Inflammatory macrophage treated with lipopolysaccharide for 4 hours (primary cell): ENCODE data around the gene CLSTN2.

ENCODE experiments used
- DNase-seq: peaks from one replicate; pipeline ENCODE4 v3.0.0-alpha.2; 2020

The CLSTN2 gene

DNA sequence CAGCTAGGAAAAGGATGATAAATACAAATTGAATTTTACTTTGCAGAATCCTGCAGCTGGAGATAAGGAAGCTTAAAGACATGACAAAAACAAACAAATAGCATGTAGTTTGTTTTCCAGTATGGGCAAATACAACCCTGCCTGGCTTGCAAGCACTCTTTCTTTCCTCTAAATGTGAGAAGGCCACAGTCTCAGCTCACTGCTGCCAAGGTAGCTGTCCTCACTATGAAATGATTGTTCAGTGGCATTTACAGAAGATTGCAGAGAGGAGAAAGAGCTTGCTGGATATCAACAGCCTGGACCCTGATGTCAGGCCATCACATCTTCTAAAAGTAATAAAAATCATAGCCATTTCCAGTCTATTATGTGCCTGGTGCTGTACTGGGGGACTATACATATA is 262.0 kb downstream of the CLSTN2 start:
- no peak for DNase-seq

DNA sequence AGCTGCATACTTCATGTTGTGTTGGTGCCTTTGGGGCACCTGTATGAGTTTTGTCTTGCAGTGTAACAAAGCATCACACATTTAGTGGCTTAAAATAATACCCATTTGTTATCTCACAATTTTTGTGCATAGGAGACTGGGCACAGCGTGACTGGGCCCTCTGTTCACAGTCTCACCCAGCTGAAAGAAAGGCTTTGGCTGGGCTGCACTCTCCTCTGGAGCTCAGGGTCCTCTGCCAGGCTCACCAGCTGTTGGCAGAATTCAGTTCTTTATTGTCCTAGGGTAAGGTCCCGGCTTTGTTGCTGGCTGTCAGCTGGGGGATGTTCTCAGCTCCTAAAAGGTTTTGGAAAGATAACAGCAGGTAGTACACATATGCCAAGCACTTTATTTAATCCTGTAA is 263.3 kb downstream of the CLSTN2 start:
- no peak for DNase-seq

DNA sequence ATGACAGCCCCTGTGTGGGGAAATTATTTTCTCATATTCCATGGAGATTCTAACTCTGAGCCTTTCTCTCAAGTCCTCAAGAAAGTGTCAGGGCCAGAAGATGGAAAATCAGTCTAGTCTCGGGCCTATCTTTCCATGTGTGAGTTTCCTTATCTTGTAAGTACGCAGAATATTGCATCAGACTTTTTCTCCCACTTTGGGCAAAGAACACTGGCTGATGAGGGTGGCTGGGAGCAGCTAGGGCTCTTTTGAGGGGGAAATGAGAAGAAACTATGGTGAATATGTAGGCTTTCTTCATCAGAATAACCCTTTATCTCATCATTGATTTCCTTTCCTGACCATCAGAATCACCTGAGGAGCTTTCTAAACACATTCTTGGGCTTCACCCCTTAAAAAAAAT is 264.0 kb downstream of the CLSTN2 start:
- DNase-seq, result no peak

DNA sequence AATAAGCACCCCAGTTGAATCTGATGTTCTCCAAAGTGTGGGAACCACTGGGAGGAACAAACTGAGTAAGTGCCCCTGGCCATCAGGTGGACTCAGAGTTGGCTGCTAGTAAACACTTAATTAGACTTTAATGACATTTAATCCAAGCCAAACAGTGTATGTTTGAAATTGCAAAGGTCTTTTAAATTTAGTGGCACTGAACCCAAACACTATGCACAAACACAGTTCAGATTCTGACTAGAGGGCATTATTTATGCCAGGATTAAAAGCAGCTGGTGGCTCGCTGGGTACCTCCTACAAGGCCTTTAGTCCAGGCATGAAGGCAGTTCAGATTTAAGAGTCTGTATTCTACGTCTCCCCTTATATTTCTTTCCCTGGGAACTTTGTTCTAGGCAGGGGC is 264.8 kb downstream of the CLSTN2 start:
- no peak for DNase-seq

DNA sequence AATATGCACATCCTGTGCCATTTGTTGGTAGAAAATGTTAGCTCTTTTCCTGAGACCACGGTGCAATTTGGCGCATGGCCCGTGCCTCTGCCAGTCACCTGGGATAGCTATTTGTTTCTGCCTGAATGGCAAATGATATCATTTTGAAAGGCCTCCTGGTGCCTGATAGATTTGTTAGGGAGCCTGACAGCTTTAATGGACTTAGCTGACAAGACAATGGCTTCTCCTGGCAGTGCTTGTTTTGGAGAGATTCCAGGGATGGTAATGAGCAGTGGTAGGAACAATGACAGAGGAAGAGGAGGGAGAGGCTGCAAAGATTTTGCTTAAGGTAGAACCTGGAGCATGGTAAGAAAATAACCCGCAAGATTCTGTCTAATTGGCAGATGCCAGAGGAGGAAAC is 268.5 kb downstream of the CLSTN2 start:
- no peak for DNase-seq

DNA sequence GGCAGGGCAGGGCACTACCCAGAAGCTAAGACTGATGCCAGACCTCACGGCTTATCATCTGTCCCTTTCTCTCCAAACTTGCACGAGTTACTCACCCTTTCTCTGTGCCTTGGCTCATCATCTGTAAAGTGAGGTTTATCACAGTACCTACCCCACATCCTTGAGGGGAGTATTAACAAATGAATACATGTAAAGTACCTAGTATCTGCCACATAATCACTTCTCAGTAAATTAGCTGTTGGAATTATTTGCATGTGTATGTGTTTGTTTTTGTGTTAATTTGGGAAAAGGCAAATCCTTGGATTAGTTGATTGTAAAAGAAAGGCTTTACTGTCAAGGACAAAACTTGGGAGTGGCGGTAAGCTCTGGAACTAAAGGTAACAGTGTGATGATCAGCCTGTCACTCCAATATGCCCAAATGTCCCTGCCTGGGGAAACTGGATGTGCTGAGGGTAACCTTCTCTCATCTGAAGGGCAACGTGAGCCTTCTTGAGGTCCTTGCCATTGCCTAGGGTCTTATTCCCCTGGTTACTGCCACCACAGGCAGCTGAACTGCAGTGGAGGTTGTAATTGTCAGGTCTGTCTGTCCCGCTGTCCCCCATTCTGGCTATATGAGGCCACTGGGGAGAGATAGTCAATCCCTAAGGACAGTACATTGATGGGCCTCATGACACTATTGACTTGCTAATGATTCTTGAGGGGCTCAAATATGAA is 269.4 kb downstream of the CLSTN2 start:
- DNase-seq, result no peak

DNA sequence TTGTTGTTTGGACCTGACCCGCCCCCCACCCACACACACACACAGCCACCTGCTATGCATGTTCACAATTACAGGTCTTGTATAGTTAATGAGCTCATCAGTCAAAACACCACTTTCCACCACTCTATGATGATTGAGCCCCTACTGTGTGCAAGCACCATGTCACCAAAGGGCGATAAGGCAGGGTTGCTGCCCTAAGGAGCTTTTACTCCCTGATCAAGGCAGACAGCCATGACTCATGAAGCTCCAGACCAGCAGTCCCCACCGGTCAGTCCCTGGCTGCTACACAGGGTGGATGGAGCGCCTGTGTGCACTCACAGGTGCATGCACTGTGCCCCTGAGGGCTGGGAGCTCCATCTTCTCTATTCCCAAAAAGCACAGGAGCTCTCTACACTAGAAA is 270.6 kb downstream of the CLSTN2 start:
- no peak for DNase-seq

DNA sequence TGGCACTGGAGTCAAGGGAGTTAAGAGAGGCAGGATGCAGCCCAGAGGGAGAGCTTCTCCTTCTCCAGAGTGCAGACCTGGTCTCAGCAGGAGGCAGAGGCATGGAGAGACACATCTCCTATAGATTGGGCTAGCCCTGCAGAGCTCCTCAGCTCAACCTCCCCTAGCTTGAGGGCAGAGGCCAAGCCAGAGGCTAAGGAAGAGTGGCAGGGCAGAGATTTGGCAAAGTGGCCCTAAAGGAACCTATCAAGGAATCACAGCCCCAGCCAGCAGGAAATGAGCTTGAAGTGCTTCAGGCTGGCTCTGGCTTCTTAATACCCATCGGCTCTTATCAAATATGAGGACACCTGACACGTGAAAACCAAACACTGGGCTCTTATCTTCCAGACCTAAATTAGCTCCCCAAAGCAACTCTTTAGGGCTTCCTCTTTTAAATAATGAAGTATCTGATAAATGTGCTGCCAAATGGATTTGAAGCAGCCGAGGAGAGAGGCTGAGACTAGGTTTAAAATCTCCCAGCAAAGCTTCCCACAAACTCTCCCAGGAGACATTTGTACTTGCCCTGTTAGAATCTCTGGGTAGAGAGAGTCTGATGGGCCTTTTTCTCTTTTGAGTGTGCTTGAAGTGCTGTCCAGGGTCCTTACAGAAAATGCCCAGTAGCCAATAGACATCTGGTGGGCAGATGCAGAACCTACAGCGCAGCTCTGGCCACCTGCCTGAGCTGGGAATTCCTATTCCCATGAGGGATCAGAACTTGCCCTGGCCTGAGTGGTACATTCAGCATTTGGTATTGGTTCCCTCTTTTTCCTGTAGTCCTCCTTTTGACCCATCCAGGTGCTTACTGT is 271.4 kb downstream of the CLSTN2 start:
- no peak for DNase-seq

DNA sequence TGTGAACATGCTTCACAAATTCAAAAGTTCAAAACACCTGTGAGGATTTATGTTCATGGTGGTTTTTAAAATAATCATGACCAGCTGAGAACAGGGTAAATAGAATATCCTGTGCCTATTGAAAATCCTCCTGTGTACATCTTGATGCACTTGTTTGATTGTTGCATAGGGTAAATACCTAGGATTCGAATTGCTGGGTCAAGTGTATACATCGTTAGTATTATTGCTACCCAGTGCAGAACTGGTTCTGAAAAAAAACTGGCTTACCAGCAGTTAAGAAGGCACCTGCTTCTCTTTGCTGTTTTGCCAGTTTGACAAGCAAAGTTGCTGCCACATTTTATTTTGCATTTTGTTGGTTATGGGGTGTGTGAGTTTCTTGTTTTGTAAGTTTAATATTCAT is 272.6 kb downstream of the CLSTN2 start:
- DNase-seq, result no peak

DNA sequence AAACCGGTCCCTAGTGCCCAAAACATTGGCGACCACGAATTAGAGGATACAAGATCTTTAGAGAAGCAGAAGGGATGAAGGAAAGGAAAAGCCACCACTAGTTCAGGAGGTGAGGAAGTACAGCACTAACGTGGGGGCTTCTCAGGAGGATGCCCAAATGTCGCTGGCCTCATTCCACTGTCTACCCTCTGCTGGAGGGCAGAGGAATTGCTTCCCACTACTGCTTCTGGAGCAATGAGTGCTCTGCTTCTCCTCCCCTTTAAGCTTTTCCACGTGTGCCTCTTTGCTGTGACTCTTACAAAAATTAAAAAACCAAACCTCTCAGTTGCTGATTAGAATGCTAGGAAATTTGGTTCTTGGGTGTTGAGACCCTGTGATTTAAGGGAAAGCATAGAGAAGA is 281.3 kb downstream of the CLSTN2 start:
- no peak for DNase-seq

DNA sequence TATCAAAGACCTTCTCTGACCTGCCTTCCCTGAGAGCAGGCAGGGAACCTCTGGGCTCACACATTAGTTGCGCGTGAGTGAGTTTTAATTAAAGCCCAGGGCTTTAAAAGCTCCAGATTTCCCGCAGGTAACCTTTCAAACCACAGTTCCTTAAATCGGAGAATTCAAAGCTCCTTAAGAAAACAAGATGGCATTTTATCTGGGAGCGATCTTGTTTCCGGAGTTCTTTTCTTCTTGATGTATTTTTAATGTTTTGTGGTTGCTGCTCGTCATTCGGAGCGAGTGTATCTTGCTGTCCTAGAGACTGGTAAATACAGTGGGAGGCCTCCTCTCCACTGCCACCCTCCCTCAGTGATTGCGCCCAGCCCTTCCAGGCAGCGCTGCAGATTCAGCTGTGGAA is 284.3 kb downstream of the CLSTN2 start:
- no peak for DNase-seq

DNA sequence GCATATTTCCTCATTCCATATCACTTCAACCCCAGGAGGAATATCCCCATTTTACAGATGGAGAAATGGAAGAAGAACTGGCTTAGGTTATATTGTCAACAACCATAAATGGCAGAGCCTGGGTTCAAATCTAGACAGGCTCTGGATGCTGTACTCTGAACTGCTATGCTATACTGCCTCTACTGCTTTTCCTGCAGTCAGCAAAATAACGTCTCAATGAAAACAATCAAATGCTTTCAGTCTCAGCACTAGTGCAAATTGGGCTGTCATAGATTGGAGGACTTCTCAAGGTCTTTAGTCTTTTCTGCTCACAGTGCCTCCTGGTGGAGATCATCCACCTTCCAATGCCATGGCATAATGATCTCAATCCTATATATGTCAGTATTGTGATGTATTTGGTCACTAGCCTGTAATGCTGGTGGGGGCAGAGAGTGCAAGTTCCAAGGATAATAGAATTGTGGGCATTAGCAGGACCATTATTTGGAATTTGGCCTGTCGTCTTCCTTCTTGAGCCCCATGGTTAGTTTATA is 285.0 kb downstream of the CLSTN2 start:
- DNase-seq, result no peak

DNA sequence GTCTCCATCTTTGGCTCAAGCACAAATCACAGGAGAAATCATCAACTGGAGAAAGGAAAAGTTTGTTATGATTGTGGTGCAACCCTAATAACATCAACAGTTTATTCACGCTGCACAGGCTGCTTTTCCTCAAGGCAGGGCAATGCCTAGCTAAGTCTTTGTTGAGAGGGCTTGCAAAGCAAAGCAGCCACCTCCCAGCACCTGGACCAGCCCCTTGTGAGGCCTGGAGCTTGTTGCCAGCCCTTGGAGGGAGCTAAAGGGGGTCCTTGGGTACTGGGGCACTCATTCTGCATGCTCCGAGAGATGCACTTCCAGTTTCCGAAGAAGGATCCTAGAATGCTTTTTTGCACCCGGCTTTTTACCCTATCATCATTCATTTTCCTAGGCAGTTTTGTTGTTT is 288.2 kb downstream of the CLSTN2 start:
- DNase-seq, result no peak

DNA sequence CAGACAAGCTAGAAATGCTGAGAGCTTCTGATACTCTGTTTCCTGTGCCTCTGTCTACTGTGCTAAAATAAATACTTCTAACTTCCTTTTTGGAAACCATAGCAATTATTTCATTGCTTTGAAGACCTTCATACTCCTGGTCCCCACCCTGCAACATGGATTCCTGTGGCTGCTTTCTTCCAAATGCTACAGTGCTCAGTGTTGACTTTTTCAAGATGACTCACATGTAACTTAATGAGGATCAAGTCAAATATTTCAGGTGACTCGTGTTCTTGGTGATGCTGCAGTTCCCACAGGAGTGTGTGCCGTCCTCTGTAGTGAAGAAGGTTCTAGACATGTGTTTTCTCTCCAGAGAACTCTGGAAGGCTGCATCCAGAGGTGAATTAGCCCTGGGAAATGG is 288.6 kb downstream of the CLSTN2 start:
- DNase-seq, result no peak

DNA sequence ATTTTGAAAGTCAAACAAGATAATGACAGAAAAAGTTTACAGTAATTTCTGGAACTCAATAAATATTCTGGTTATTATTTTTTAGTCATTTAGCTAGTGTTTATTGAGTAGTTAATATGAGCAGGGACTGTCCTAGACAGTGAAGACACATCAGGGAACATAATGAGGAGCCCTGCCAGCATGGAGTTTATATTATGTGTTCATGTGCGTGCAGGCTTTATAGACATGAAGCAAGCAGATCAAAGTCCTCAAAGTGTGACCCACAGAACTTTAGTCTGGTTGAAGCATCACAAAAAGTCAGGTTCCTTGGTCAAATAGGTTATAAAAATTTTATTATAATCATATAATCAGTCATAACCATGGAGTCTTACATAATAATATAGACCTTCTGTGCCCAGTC is 289.3 kb downstream of the CLSTN2 start:
- no peak for DNase-seq

DNA sequence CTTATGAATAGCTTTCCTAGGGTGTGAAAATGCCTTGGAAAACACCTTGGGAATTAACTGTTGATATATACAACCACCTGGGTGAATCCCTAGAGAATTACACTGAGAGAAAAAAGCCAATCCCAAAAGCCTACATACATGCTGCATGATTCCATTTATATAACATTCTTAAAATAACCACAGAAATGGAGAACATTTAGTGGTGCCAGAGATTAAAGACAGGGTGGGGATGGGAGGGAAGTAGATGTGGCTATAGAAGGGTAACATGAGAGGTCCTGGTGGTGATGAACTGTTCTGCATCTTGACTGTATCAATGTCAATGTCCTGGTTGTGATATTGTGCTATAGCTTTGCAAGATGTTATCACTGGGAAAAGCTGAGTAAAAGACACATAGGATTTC is 291.0 kb downstream of the CLSTN2 start:
- no peak for DNase-seq

DNA sequence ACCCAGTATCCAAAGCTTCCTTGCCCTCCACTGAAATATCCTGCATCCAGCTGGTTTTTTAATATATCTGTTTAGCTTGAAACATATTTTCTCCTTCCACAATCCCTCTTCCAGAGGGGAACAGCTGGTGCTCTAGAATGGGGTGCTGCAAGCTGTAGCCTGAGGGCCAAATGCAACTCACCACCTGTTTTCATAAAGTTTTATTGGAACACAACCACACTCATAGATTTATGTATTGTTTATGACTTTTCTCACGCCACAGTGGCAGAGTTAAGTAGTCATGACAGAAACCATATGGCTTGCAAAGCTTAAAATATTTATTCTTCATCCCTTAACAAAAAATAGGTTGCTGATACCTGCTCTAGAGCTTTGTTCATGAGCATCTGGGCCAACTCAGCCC is 298.7 kb downstream of the CLSTN2 start:
- DNase-seq, result no peak

DNA sequence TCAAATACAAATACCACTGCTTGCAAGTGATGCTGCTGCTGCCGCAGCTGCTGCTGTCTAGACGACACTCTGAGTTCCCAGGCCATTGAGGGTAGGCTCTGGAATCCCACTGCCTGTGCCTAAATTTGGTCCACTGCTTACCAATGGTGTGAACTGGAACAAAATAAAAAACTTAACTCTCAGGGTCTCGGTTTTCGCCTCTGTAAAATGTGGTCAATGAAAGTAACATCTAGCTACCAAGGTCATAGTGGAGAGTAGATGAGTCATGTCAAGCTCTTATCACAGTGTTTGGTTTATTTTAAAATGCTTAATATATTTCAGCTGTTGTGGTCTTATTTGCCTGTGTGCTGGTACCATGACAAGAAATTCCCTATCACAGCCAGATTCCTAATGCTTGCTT is 299.3 kb downstream of the CLSTN2 start:
- no peak for DNase-seq

DNA sequence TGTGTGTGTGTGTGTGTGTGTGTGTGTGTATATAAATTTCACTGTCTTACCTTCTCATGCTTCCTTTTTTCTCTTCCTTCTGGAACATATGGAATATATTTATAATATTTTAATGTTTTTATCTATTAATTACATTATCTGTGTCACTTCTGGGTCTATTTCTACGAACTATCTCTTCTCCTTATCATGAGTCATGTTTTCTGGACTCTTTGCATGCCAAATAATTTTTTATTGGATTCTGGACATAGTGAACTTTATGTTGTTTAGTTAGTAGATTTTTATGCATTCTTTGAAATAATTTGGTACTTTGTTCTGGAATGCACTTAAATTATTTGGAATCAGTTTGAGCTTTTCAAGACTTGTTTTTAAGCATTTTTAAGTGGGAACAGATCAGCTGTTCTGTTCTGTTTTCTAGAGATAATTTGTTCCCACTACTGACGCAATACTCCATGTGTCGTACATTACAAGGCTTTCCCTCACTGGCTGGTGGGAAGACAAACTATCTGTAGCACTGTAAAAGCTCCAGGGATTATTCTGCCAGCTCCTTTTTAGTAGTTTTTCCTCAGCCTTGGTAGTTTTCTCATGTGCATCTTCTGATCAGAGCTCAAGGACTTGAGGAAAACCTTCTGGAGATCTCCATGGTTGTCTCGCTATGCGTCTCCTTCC is 302.0 kb downstream of the CLSTN2 start:
- no peak for DNase-seq

DNA sequence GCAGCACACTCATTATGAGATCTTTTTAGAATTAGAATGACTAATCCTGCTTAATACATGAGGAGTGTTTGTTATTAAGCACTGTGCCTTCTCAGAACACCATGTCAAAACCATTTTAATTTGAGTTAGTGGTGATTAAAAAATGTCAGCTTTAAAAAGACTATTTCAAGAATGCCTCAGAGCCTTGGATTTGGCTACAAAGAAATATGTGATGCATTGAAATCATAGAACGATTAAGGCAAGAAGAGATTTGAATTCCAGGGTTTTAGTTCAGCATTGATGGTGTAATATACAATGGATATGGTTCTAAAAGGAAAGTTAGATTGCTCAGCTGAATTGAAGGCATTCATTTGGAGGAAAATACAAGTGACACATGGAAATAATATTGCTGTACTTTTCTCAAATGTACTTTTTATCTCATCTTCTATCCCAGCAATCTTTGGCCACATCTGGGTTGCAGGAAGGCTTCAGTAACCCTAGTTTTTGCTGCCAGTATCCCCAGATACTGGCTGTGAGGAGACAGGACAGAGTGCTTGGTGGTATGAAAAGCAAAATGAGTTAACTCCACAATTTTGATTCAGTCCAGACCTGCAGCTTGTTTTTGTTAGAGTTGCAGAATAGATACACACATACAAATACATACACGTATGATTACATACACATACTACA is 303.8 kb downstream of the CLSTN2 start:
- no peak for DNase-seq

DNA sequence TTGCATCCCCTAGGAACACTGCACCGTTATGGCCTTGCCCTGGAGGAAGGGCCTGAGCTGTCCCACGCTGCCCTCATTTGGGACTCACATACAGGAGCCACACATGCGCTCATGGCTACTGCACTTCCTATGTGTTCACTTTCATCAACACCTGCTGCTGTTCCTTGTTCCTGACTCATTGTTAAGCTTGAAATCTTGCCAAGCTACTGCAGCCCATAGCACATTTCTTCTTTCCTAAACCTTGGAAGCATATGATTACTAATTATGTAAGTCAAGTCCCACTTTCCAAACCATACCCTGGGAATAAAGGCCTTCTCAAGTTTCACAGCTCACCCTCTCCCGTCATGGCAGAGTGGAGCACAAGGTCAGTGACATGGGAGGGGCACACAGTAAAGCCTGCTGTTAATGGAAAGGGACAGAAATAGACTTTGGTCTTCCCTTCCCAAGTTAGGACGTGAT is 307.9 kb downstream of the CLSTN2 start:
- DNase-seq, result no peak

DNA sequence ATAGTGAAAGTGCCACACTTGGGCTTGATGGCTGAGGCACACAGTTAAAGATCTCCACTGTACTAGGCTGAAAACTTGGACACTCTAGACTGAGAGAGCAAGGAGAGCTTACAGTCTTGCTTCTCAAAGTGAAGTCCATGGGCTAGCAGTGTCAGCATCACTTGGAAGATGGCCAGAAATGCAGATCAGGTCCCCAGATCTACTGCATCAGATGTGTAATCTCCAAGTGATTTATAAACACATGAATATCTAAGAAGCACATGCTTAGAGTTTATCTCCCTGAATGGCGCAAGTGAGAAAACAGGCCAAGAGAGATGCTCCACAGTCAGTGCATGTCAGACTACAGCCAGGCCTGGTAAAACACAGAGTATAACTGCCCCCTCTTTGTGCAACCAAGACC is 308.6 kb downstream of the CLSTN2 start:
- no peak for DNase-seq

DNA sequence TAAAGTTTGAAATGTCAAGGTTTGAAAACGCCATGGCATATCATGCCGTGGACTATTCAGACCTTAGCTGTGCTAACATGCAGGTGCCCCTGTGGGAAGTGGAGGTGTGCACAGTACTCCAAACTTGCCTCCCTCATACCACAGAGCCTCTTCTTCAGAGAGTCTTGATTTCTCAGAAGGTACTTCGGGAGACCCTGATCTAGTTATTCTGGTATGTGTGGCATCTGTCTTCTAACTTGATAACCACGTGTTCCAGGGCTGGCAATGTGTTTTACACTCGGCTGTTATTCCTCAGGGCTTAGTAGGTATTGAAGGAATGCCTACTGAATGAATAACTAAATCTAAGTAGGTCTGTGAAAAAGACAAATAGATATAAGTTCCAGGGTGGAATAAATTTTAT is 309.9 kb downstream of the CLSTN2 start:
- no peak for DNase-seq
